Smooth muscle cell (in vitro differentiated cells): Measurements from ENCODE around the gene CPNE2. TPM values are rescaled to one million over a fixed set of nuclear protein-coding genes. Genes with fewer than 3 reads are reported as not detected.

Experiments used
- DNase-seq: peaks from one replicate; lab custom pipeline; 2025; ENCODE audit not compliant: unreplicated experiment; lab: John Stamatoyannopoulos, UW
- H2AFZ ChIP-seq: fragments of 200-600 bp; sonication (generic); 2 replicates; pipeline ENCODE4 v1.6.0; 2016; ENCODE audit warnings: antibody characterized with exemption, low read depth, mild to moderate bottlenecking
- H3F3A ChIP-seq: fragments of 200-600 bp; sonication (generic); 2 replicates; pipeline ENCODE4 v1.6.0; 2017; ENCODE audit warnings: antibody characterized with exemption, low read depth
- H3K27ac ChIP-seq: fragments of 200-600 bp; sonication (generic); 2 replicates; pipeline ENCODE4 v1.5.1; 2016; ENCODE audit warnings: low read depth, mild to moderate bottlenecking
- H3K27me3 ChIP-seq: fragments of 200-600 bp; sonication (generic); 2 replicates; pipeline ENCODE4 v1.6.1; 2016; ENCODE audit warnings: low read depth, mild to moderate bottlenecking
- H3K36me3 ChIP-seq: fragments of 200-600 bp; sonication (generic); 2 replicates; pipeline ENCODE4 v1.5.1; 2016; ENCODE audit warnings: low read depth
- H3K4me1 ChIP-seq: fragments of 200-600 bp; sonication (generic); 2 replicates; pipeline ENCODE4 v1.5.1; 2016; ENCODE audit warnings: low read depth
- H3K4me2 ChIP-seq: fragments of 200-600 bp; sonication (generic); 2 replicates; pipeline ENCODE4 v1.6.0; 2016; ENCODE audit warnings: mild to moderate bottlenecking
- H3K4me3 ChIP-seq: fragments of 200-600 bp; sonication (generic); 2 replicates; pipeline ENCODE4 v1.5.1; 2016; ENCODE audit warnings: mild to moderate bottlenecking
- H3K79me2 ChIP-seq: fragments of 200-600 bp; sonication (generic); 2 replicates; pipeline ENCODE4 v1.6.0; 2016; ENCODE audit warnings: low read depth, mild to moderate bottlenecking
- H3K9ac ChIP-seq: fragments of 200-600 bp; sonication (generic); 2 replicates; pipeline ENCODE4 v1.6.0; 2016; ENCODE audit warnings: low read depth
- H3K9me3 ChIP-seq: fragments of 200-600 bp; sonication (generic); replicated peaks from 2 replicates; pipeline ENCODE4 v1.5.1; 2016; ENCODE audit warnings: low read depth
- H4K20me1 ChIP-seq: fragments of 200-600 bp; sonication (generic); 2 replicates; pipeline ENCODE4 v1.6.0; 2016; ENCODE audit warnings: low read depth
- CTCF ChIP-seq: fragments of 200-600 bp; sonication (generic); IDR thresholded peaks from 2 replicates; pipeline ENCODE4 v1.5.1; 2017; ENCODE audit warnings: borderline replicate concordance, mild to moderate bottlenecking, antibody characterized with exemption; ENCODE audit not compliant: insufficient read depth, poor library complexity, severe bottlenecking
- WGBS: methylation state at CpG from one replicate; pipeline ENCODE4 v1.1.7; 2016; ENCODE audit warnings: low lambda C conversion rate; 5-methylcytosine and 5-hydroxymethylcytosine counted together
- polyA plus RNA-seq: library from polyadenylated mRNA; unstranded; fragments of >200 nt; fragmentation: Nextera tagmentation; extraction: Ambion mirVana; gene quantifications from 2 replicates; pipeline ENCODE4 v1.2.1, GENCODE V29; 2016
- total RNA-seq: library from RNA; depleted of rRNA; stranded (reverse); fragments of >200 nt; gene quantifications from 2 replicates; pipeline ENCODE4 v1.2.3, GENCODE V29; 2014

Gene CPNE2
- total and polyA plus RNA-seq, 2 experiments from 2014 or later, result 18.2 to 19.8 TPM

GRCh38 chr16:57113664-57114063, 21.3 kb downstream of the CPNE2 start:
- H3K36me3 ChIP-seq, result no peaks in the 10 kb centered on the region
- H3K4me3 ChIP-seq, result no peak overlapping the region
- no peaks in the 10 kb centered on the region for H3K27me3 ChIP-seq
- DNase-seq, result no peak
- TF ChIP-seq CTCF, result no peak
- H3K9me3 ChIP-seq, result no peaks in the 10 kb centered on the region
- no peak overlapping the region for H2AFZ ChIP-seq
- no peaks in the 10 kb centered on the region for H3K4me1 ChIP-seq
- H3K27ac ChIP-seq, result no peak overlapping the region
- peaks cover 11% of the 10 kb centered on the region for H4K20me1 ChIP-seq
- no peaks in the 10 kb centered on the region for H3F3A ChIP-seq
- H3K79me2 ChIP-seq, result no peaks in the 10 kb centered on the region
- no peak overlapping the region for H3K4me2 ChIP-seq
- WGBS, result 96% methylated on average over 5 of the region's 5 CpGs
- H3K9ac ChIP-seq, result no peak overlapping the region

- DNase-seq, result no peak
- Histone ChIP-seq H3K27ac (no peak overlapping the region), H3K4me3 (no peak overlapping the region), H3K4me1 (no peaks in the 10 kb centered on the region), H3K79me2 (no peaks in the 10 kb centered on the region), H3K36me3 (no peaks in the 10 kb centered on the region), H3K9me3 (no peaks in the 10 kb centered on the region), H3F3A (no peaks in the 10 kb centered on the region), H2AFZ (no peak overlapping the region), H3K4me2 (no peak overlapping the region), H4K20me1 (peaks cover 5% of the 10 kb centered on the region), H3K9ac (no peak overlapping the region), H3K27me3 (no peaks in the 10 kb centered on the region)
- WGBS, result 84% methylated on average over 10 of the region's 10 CpGs
- TF ChIP-seq CTCF, result no peak
Observed at GRCh38 chr16:57115168-57115513, 22.8 kb downstream of the CPNE2 start.

- Histone ChIP-seq H2AFZ (no peak overlapping the region), H4K20me1 (peaks cover 5% of the 10 kb centered on the region), H3K4me2 (no peak overlapping the region), H3K27me3 (no peaks in the 10 kb centered on the region), H3K79me2 (no peaks in the 10 kb centered on the region), H3K9me3 (no peaks in the 10 kb centered on the region), H3K9ac (no peak overlapping the region), H3K36me3 (no peaks in the 10 kb centered on the region), H3F3A (no peaks in the 10 kb centered on the region), H3K4me1 (no peaks in the 10 kb centered on the region), H3K27ac (no peak overlapping the region), H3K4me3 (no peak overlapping the region)
- TF ChIP-seq CTCF, result no peak
- no peak for DNase-seq
- WGBS, result 71% methylated on average over 25 of the region's 25 CpGs
Observed at GRCh38 chr16:57115514-57116182, 23.3 kb downstream of the CPNE2 start.

- Histone ChIP-seq H3K36me3 (no peaks in the 10 kb centered on the region), H3K27me3 (no peaks in the 10 kb centered on the region), H3K79me2 (no peaks in the 10 kb centered on the region), H3K9ac (no peak overlapping the region), H4K20me1 (no peaks in the 10 kb centered on the region), H3K27ac (no peak overlapping the region), H3K9me3 (no peaks in the 10 kb centered on the region), H3K4me3 (no peak overlapping the region), H2AFZ (no peak overlapping the region), H3K4me1 (no peaks in the 10 kb centered on the region), H3K4me2 (no peak overlapping the region), H3F3A (no peaks in the 10 kb centered on the region)
- no peak for DNase-seq
- TF ChIP-seq CTCF, result no peak
- 98% methylated on average over 2 of the region's 2 CpGs for WGBS
Observed at GRCh38 chr16:57118461-57119084, 26.2 kb downstream of the CPNE2 start.
